Mucosa of stomach (tissue), 1 donor: ENCODE results near the gene BUB3.

Experiments used
- H3K27me3 ChIP-seq: one replicate; pipeline ENCODE4 v1.7.0; 2013; ENCODE audit warnings: mild to moderate bottlenecking, low read length; ENCODE audit not compliant: control insufficient read depth, insufficient read depth
- H3K36me3 ChIP-seq: one replicate; pipeline ENCODE4 v1.7.0; 2013; ENCODE audit warnings: low read length; ENCODE audit not compliant: control insufficient read depth, insufficient read depth
- H3K4me1 ChIP-seq: one replicate; pipeline ENCODE4 v1.7.0; 2013; ENCODE audit warnings: mild to moderate bottlenecking, low read length; ENCODE audit not compliant: control insufficient read depth, insufficient read depth
- H3K4me3 ChIP-seq: one replicate; pipeline ENCODE4 v1.7.0; 2013; ENCODE audit warnings: low read length
- H3K9ac ChIP-seq: one replicate; pipeline ENCODE4 v1.7.0; 2013; ENCODE audit warnings: mild to moderate bottlenecking, low read length, moderate library complexity
- H3K9me3 ChIP-seq: one replicate; pipeline ENCODE4 v1.7.0; 2013; ENCODE audit warnings: mild to moderate bottlenecking, low read length, moderate library complexity; ENCODE audit not compliant: control insufficient read depth
- donor health status: Pancreatic carcinoma.

BUB3 gene

DNA sequence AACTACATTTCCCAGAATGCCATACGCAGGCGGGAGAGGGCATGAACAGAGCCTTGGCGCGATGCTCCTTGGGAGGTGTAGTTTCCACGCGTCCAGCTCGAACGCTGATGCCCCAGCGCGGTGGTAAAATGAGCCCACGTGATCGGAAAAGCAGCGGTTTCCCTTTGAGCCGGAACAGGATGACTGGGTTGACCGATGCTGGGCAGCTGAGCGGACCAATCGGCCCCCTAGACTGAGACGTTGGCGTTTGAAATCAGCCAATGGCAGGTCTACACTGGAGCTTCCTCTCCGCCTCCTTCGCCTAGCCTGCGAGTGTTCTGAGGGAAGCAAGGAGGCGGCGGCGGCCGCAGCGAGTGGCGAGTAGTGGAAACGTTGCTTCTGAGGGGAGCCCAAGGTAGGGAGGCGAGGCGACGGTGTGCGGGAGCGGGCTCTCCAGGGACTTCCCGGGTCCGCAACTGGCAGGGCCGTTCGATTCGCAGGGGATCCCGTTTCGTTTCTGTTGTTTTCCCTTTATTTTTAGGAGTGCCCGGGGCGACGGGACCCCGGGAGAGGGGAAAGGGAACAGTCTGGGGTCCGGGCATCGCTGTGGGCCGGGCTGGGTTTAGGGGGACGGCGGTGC lies at the start of gene BUB3:
Gene BUB3 (plus strand): TSS at position 311 of the 619 bp plus-strand sequence. CDS start 516 bp downstream, outside the sequence.
- Histone ChIP-seq H3K27me3 (peaks cover 45% of the 10 kb centered on the region), H3K9ac (peak within 1 kb of the TSS; percentile 85), H3K4me1 (peaks cover 12% of the 10 kb centered on the region), H3K36me3 (no peaks in the 10 kb centered on the region), H3K9me3 (no peaks in the 10 kb centered on the region), H3K4me3 (peak within 1 kb of the TSS; percentile 83)

DNA sequence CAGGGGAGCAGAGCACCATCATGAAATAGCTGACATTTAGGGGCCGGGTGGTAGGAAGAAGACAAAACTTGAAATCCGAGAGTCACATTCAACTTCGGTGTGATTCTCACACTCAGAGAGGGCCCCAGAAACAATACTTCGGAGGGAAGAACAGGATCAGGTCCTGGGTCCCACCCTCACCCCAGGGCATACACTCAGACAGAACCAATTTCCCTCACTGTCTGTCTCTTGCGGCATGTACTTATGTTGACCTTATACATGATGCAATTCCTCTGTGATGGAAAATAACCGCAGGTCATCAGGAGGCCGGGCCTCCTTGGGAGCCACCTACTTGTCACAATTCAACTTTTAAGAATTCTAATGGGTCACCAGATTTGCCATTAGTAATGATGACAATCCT lies 44.7 kb upstream of the BUB3 start:
- Histone ChIP-seq H3K27me3 (peaks cover 5% of the 10 kb centered on the region), H3K4me1 (no peaks in the 10 kb centered on the region), H3K9ac (no peak overlapping the region), H3K36me3 (no peaks in the 10 kb centered on the region), H3K4me3 (no peak overlapping the region), H3K9me3 (no peaks in the 10 kb centered on the region)

- peaks cover 13% of the 10 kb centered on the region for H3K27me3 ChIP-seq
- no peak overlapping the region for H3K4me3 ChIP-seq
- H3K9ac ChIP-seq: no peak overlapping the region
Measured at GRCh38 chr10:123117644-123118417, 36.4 kb upstream of the BUB3 start.

GRCh38 chr10:123119081-123119480 lies 35.1 kb upstream of the BUB3 start:
- peaks cover 13% of the 10 kb centered on the region for H3K27me3 ChIP-seq

More at GRCh38 chr10:123117644-123118417, 36.4 kb upstream of the BUB3 start:
- Histone ChIP-seq H3K9me3 (no peaks in the 10 kb centered on the region), H3K4me1 (no peaks in the 10 kb centered on the region), H3K36me3 (no peaks in the 10 kb centered on the region)

DNA sequence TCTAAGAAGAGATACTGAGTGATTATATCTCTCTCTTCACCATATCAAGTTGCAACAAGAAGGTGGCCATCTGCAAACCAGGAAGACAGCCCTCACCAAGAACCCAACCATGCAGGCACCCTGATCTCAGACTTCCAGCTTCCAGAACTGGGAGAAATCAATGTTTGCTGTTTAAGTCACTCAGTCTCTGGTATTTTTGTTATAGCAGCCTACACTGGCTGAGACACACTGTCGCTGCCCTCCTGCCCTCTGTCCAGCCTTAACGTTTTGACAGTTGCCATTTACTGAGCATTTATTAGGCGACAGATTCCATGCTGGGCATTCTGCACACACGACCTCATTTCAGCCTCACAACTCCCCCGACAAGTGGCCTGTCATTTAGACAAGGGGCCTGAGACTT lies 28.0 kb upstream of the BUB3 start:
- Histone ChIP-seq H3K27me3 (peaks cover 27% of the 10 kb centered on the region), H3K4me1 (no peaks in the 10 kb centered on the region), H3K4me3 (no peak overlapping the region), H3K9ac (no peak overlapping the region), H3K9me3 (no peaks in the 10 kb centered on the region), H3K36me3 (no peaks in the 10 kb centered on the region)

More at GRCh38 chr10:123119081-123119480, 35.1 kb upstream of the BUB3 start:
- Histone ChIP-seq H3K36me3 (no peaks in the 10 kb centered on the region), H3K4me3 (no peak overlapping the region), H3K9me3 (no peaks in the 10 kb centered on the region), H3K9ac (no peak overlapping the region), H3K4me1 (no peaks in the 10 kb centered on the region)

DNA sequence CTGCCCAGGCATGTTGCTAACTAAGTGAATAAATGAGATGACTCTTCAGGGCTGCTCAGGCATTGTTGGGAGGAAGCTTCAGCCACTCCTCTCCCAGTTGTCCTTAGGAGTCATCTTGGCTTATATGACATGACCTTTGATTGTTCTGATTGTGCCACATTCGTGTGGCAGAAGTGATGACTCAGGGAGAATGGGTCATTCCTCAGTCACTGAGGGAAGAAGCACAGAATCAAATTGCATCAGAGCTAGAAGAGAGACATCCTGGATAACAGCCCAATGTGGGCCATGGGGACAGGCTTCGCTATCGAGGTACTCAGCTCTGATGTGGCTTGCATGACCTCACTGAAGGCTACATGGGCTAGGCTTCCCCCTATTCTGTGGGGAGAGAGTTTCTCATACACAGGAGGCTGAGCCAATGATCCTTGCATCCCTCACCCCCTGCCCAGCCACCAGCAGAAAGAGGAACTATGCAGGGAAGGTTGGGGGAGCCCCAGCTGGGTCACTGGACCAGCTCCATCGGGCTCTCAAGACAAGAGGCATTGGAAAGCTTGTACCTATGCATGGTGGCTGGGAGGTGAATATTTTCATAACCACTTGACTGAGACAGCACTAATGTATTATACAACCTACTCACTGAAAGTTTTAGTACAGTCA lies 24.5 kb upstream of the BUB3 start:
- Histone ChIP-seq H3K36me3 (no peaks in the 10 kb centered on the region), H3K4me3 (no peak overlapping the region), H3K9me3 (peaks cover 4% of the 10 kb centered on the region), H3K4me1 (peaks cover 14% of the 10 kb centered on the region), H3K27me3 (peaks cover 62% of the 10 kb centered on the region), H3K9ac (no peak overlapping the region)

DNA sequence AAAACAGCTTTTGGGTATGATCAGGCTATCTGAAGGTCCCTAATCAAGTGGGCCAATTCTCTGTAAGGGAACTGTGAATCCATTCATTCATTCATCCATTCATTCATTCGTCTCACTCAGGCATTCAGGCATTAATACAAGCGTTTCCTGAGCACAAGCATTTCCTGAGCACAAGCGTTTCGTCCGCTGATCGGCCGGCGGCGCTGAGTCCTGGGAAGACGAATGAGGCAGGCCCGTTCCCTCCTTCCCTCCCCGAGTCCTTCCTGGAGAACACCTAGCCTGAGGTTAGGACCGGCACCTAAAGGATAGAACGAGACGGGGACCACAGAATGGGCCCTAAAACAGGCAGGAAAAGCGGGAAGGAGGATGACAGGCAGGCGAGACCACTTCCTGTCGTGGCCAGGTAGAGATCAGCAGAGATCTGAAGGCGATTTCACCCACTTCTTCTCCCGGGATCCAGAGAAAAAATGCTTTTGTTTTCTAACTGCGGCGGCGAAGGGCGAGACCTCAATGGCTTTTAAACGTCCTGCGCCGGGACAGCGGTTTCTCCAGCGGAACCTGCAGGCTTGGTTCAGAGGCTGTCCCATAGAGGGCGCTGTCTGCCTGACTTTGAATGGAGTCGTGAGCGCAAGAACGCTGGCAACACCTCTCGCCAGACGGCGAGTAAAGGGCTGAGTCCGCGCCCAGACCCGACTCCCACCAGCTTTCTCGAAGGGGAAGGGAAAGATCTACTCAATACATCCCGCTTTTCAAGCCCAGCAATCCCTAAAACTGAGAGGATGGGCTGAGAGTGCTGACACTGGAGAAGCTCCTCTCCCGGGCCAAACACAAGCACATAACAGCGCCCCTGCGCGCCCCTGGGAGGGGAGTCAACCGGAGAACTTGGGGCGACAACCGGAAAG lies 21.4 kb upstream of the BUB3 start:
- H3K4me1 ChIP-seq: peaks cover 26% of the 10 kb centered on the region
- no peak overlapping the region for H3K4me3 ChIP-seq

GRCh38 chr10:123133541-123134342 lies 20.5 kb upstream of the BUB3 start:
- H3K27me3 ChIP-seq: peaks cover 86% of the 10 kb centered on the region
- no peak overlapping the region for H3K9ac ChIP-seq
- H3K4me1 ChIP-seq: peaks cover 26% of the 10 kb centered on the region

More for the DNA sequence above, 21.4 kb upstream of the BUB3 start:
- H3K27me3 ChIP-seq: peaks cover 78% of the 10 kb centered on the region
- H3K36me3 ChIP-seq: no peaks in the 10 kb centered on the region
- H3K9ac ChIP-seq: no peak overlapping the region
- peaks cover 4% of the 10 kb centered on the region for H3K9me3 ChIP-seq

GRCh38 chr10:123134343-123134914 lies 19.8 kb upstream of the BUB3 start:
- Histone ChIP-seq H3K36me3 (no peaks in the 10 kb centered on the region), H3K9ac (no peak overlapping the region), H3K4me3 (no peak overlapping the region), H3K9me3 (peaks cover 4% of the 10 kb centered on the region), H3K27me3 (peaks cover 86% of the 10 kb centered on the region), H3K4me1 (peaks cover 31% of the 10 kb centered on the region)

More at GRCh38 chr10:123133541-123134342, 20.5 kb upstream of the BUB3 start:
- Histone ChIP-seq H3K36me3 (no peaks in the 10 kb centered on the region), H3K4me3 (no peak overlapping the region), H3K9me3 (peaks cover 4% of the 10 kb centered on the region)

DNA sequence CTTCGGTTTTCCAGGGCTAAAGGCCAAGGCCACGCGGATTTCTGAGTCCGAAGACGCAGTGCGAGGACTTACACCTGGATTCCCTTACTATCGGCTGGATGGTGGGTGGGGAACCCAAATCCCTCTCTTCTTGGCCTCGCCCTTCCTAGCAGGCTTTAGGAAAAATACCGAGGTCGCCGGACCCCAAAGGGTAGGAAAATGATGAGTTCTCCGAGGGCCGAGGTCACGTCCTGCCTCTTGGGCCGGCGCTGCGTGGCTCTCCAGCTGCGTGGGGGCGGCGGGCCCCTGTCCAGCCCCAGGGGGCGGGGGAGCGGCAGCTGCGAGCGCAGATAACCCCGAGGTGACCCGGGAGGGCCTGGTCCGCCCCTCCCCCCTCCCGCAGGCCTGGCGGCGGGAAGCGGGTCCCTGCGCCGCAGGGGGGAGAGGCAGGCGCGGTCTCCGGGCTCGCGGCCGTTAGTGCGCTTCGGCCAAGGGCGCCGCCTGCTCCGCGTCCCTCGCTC lies 19.2 kb upstream of the BUB3 start:
- H3K4me3 ChIP-seq: no peak overlapping the region
- H3K27me3 ChIP-seq: peaks cover 90% of the 10 kb centered on the region
- peaks cover 37% of the 10 kb centered on the region for H3K4me1 ChIP-seq
- no peaks in the 10 kb centered on the region for H3K36me3 ChIP-seq
- H3K9me3 ChIP-seq: peaks cover 4% of the 10 kb centered on the region
- no peak overlapping the region for H3K9ac ChIP-seq
